GM18873 (cell line): ENCODE results near the gene NOC2L.
"Not testable (repeated sequence)": the region's sequence is repeated elsewhere in the genome, so short reads cannot be mapped to it uniquely, and the experiment has no call there.

ENCODE experiments used
- ATAC-seq: cut with Tn5 transposase; IDR thresholded peaks from one replicate; pipeline ENCODE4 v1.9.1; 2021; ENCODE audit warnings: mild to moderate bottlenecking, moderate library complexity, moderate number of reproducible peaks; ENCODE audit not compliant: unreplicated experiment, low FRiP score

The NOC2L gene

GRCh38 chr1:963746-964525 is 4.9 kb upstream of the NOC2L start:
- no peak for ATAC-seq

- no peak for ATAC-seq
Observed at GRCh38 chr1:963301-963651, 4.2 kb upstream of the NOC2L start.

- ATAC-seq, result no peak
Observed at GRCh38 chr1:962381-963300, 3.6 kb upstream of the NOC2L start.

GRCh38 chr1:961132-961669 is 2.1 kb upstream of the NOC2L start:
- ATAC-seq, result no peak

GRCh38 chr1:960363-961131 is 1.5 kb upstream of the NOC2L start, which contains the start of gene KLHL17:
Gene KLHL17, plus strand, starts transcription at chr1:960584. Its CDS starts 110 bp downstream, at chr1:960694.
- ATAC-seq, result no peak

GRCh38 chr1:959731-960362 is 791 bp upstream of the NOC2L start:
- no peak for ATAC-seq

GRCh38 chr1:956636-957035 is 2.4 kb downstream of the NOC2L start:
- no peak for ATAC-seq

- ATAC-seq, result no peak
Observed at GRCh38 chr1:955474-955873, 3.6 kb downstream of the NOC2L start.

GRCh38 chr1:954927-955326 is 4.1 kb downstream of the NOC2L start:
- ATAC-seq, result no peak

- no peak for ATAC-seq
Observed at GRCh38 chr1:953524-954320, 5.3 kb downstream of the NOC2L start.

GRCh38 chr1:952603-953002 is 6.5 kb downstream of the NOC2L start:
- ATAC-seq, result no peak

GRCh38 chr1:952201-952600 is 6.9 kb downstream of the NOC2L start:
- ATAC-seq, result no peak

- ATAC-seq, result no peak
Observed at GRCh38 chr1:951364-951763, 7.7 kb downstream of the NOC2L start.

GRCh38 chr1:950881-951280 is 8.2 kb downstream of the NOC2L start:
- no peak for ATAC-seq

GRCh38 chr1:950268-950667 is 8.8 kb downstream of the NOC2L start:
- no peak for ATAC-seq

GRCh38 chr1:947958-948357 is 11.1 kb downstream of the NOC2L start:
- no peak for ATAC-seq

- not testable (repeated sequence) for ATAC-seq
Observed at GRCh38 chr1:946811-947210, 12.2 kb downstream of the NOC2L start.

- ATAC-seq, result no peak
Observed at GRCh38 chr1:945688-946556, 13.1 kb downstream of the NOC2L start.
